ENCODE measurements around the gene ARRB1.

DNA sequence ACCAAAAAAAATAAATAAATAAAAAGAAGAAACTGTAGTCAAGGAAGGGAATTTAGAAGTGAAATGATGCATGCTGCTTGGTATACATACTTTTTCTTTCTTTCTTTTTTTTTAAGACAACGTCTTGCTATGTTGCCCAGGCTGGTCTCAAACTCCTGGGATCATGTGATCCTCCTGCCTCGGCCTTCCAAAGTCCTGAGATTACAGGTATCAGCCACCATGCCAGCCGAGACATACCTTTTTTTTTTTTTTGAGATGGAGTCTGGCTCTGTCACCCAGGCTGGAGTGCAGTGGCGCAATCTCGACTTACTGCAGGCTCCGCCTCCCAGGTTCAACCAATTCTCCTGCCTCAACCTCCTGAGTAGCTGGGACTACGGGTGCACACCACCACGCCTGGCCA is 21.7 kb upstream of the ARRB1 start:
- TF ChIP-seq, protein P1, sequence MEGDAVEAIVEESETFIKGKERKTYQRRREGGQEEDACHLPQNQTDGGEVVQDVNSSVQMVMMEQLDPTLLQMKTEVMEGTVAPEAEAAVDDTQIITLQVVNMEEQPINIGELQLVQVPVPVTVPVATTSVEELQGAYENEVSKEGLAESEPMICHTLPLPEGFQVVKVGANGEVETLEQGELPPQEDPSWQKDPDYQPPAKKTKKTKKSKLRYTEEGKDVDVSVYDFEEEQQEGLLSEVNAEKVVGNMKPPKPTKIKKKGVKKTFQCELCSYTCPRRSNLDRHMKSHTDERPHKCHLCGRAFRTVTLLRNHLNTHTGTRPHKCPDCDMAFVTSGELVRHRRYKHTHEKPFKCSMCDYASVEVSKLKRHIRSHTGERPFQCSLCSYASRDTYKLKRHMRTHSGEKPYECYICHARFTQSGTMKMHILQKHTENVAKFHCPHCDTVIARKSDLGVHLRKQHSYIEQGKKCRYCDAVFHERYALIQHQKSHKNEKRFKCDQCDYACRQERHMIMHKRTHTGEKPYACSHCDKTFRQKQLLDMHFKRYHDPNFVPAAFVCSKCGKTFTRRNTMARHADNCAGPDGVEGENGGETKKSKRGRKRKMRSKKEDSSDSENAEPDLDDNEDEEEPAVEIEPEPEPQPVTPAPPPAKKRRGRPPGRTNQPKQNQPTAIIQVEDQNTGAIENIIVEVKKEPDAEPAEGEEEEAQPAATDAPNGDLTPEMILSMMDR (IDR thresholded peaks at IDR 0.05): no peak
- no peak for TF ChIP-seq POLR2A (IDR thresholded peaks at IDR 0.05)
